Right ventricle myocardium superior (tissue), 1 donor: ENCODE measurements around the gene HPN. TPM values are rescaled to one million over a fixed set of nuclear protein-coding genes. Genes with fewer than 3 reads are reported as not detected.
"Not testable (repeated sequence)": the region's sequence is repeated elsewhere in the genome, so short reads cannot be mapped to it uniquely, and the experiment has no call there.

ENCODE experiments used
- ATAC-seq: fragments of 200-7000 bp; cut with Tn5 transposase; one replicate; pipeline ENCODE4 v1.9.1; 2020; ENCODE audit warnings: mild to moderate bottlenecking; ENCODE audit not compliant: poor library complexity
- DNase-seq: peaks from one replicate; pipeline ENCODE4 v3.0.0-alpha.2; 2020
- intact Hi-C: fragments of 100-400 bp; cut with DNase I; formaldehyde crosslinking; loops from one replicate; pipeline ENCODE4 v1.11.2; 2022
- total RNA-seq: library from RNA; stranded (reverse); fragmentation: NEBNext Ultra II Directional; extraction: Animal tissue kit (Norgen Biotek cat#: 25700); gene quantifications from one replicate; pipeline ENCODE4 v1.2.1, GENCODE V29; 2021
- donor health status: DM: no; HTN: yes; CAD: no; lungs with severe emphysema.

The HPN gene
- total RNA-seq, 1 donor from 2014 or later: 5.6 TPM

DNA sequence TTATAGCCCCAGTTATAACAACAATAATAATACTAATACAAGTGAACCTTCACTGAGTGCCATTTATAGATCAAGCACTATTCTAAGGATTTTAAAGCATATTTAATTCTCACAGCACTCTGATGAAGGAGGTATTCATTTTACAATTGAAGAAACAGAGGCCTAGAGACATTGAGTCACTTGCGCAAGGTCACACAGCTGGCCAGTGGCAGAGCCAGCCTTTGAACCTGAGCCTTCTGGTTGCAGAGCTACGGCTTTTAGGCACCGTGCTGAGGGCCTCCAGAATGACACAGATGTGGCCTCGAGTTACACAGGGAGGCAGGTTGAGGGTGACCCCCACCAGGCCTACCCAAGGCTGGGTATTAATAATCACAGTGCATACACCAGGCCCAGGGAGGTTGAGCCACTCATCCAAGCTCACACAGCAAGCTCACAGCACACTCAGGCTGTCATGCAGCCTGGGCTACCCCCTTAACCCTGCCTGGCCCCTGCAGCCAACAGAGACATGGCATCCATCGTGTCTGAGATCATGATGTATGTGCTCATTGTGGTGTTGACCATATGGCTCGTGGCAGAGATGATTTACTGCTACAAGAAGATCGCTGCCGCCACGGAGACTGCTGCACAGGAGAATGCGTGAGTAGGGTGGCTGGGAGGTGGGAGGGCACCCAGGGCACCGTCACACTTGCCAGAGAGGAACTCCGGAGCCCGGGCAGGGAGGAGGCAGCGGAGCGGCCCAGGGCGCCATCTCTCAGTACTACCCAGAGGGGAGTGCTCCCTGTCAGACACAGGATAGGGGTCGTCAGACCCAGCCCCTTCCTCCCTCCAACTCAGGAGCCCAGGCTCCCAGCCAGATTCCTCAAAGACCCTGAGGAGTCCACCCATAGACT lies 2.7 kb upstream of the HPN start:
- peak; percentile 68 for DNase-seq
- ATAC-seq: no peak
- intact Hi-C loops: no loop called here

DNA sequence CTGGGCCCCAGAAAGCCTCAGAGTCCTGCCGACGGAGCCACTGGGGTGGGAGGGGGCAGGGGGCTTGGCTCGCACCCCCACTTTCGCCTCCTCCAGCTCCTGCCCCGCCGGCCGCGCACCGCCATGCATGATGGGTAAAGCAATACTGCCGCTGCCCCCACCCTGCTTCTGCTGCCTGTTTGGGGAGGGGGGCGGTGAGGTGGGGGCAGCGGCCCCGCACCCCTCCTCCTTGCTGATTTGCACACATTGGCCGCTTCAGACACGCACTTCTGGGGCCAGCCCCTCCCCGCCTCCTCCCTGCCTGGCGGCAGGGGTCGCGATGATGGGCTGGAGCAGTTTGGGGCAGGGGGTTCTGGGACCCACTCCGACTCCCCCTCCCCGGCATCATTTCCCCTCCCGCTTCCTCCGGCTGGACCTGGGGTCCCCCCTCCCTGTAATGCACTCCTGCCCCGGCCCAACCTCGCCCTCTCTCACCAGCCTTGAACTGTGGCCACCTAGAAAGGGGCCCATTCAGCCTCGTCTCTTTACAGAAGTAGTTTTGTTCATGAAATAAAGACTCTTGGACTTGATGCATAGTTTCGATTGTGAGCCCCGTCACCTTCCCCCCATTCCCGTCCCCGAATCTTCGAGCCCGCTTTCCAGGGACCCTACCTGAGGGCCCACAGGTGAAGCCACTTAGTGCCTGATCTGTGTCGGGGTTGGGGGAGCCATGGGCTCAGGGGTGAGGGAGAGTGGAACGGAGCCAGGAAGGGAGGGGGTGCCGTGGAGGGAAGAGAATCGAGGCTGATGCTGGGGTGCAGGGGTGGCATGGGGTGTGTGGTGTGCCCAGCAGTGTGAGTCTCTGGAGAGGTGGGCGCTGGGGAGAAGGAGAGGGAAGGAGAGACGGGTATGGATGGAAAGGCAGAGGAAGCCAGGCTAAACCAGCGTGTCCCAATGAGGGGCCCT lies 1.4 kb upstream of the HPN start:
- no peak for ATAC-seq
- intact Hi-C loops: no loop called here

DNA sequence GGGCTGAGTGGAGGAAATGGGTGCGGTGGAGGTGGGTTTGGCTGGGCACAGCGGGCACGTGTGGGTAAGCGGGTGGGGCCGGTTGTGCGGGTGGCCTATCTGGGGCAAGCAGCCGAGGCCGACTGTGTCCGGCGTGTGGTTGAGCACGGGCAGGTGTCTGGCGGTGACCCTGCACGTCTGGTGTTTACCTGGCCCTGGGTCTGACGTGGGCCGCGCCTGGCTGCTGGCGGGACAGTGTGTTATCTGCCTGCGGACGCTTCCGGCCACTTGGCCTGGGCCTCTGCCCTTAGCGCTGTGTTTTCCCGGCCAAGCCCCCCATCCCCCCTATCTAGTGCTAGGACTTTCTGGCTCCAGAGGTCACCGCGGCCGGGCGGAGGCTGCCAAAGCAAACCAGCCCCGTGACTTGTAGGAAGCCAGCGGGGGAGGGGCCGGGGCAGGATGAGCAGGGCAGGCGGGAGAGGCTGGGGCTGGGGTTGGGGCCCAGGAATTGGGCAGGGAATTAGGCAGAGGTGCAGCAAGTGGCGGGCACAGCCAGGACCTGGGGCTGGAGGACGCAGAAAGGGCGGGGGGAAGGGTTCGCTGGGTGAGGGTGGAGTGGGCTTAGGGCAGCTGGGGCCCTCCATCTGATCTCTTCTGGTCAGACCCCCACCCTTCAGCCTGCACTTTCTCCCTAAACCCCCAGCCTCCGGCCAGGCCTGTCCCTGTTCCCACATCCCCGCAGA lies 534 bp upstream of the HPN start:
- peak; percentile 97 for DNase-seq
- peak; percentile 88 for ATAC-seq
- intact Hi-C loops: no loop called here

More for the DNA sequence above, 1.4 kb upstream of the HPN start:
- no peak for DNase-seq

DNA sequence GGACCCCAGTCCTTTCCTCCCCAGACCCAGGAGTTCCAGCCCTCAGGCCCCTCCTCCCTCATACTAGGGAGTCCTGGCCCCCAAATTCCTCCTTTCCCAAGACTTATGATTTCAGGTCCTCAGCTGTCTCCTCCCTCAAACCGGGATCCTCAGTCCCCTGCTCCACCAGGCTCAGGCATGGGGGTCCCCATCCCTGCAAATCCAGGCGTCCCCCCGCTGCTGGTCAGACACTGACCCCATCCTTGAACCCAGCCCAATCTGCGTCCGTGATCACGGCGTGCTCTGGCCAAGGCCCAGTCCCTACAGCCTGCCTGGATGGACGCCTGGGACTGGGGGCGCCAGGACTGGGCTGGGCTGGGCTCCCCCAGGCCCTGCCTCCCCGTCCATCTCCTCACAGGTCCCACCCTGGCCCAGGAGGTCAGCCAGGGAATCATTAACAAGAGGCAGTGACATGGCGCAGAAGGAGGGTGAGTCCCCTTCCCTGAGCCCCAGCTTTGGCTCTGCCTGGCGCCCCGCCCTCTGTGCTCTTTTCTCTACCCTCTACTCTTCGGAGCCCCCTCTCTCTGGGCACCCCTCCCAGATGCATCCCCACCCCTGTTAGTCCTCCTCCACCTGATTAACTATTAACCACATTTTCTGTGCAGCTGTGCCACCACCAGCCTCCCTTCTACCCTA lies 672 bp downstream of the HPN start:
- intact Hi-C loops: no loop called here

DNA sequence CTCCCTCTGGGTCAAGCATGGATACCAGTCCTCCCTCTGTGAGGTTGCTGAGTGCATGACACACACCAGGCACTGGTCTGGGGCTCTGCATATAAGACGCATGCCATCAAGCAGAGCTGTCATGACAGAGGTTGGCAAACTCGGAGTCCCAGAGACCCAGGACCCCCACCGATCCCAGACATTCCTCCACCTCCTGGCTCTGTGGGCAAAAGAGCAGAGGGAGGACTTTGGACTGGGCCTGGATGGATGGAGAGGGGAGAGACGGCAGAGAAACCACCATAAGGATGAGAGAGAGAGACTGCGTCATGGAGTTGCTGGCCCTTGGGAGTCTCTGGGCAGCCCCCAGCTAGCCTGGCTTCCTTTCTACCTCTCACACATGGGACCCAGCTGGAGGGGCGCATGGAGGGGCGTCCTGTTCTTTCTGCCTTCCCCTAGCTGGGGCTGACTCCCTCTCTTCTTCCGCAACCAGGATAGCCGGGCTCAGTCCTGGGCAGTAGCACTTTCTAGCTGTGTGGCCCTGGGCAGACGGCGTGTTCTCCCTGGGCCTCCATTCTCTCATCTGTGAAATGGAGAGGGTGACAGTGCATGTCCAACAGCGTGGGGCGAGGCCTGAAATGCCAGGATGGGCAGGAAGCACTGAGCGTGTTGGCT lies 1.6 kb downstream of the HPN start:
- intact Hi-C loops: no loop called here

More for the DNA sequence above, 672 bp downstream of the HPN start:
- DNase-seq (no peak), ATAC-seq (no peak)

DNA sequence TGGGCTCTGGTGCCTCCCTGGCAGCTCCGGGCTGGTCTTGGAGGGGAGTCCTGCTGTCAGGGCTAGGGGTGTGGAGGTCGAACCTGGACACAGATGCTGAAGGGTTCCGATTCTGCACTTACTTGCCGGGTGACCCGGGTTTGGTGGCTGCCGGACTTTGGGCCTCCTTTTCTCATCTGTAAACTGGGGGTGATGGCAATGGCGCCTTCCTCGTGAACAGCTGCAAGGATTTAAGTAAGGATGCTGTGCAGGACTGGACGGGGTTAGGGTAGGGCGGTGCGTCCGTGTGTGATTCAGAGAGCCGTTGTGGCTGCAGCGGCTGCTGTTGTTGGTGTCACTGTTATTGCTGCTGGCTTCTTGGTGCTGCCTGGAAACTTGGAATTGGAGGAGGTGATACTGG lies 2.4 kb downstream of the HPN start:
- DNase-seq (peak; percentile 39), ATAC-seq (no peak)
- intact Hi-C loops: no loop called here

More for the DNA sequence above, 1.6 kb downstream of the HPN start:
- DNase-seq (peak; percentile 33), ATAC-seq (no peak)

DNA sequence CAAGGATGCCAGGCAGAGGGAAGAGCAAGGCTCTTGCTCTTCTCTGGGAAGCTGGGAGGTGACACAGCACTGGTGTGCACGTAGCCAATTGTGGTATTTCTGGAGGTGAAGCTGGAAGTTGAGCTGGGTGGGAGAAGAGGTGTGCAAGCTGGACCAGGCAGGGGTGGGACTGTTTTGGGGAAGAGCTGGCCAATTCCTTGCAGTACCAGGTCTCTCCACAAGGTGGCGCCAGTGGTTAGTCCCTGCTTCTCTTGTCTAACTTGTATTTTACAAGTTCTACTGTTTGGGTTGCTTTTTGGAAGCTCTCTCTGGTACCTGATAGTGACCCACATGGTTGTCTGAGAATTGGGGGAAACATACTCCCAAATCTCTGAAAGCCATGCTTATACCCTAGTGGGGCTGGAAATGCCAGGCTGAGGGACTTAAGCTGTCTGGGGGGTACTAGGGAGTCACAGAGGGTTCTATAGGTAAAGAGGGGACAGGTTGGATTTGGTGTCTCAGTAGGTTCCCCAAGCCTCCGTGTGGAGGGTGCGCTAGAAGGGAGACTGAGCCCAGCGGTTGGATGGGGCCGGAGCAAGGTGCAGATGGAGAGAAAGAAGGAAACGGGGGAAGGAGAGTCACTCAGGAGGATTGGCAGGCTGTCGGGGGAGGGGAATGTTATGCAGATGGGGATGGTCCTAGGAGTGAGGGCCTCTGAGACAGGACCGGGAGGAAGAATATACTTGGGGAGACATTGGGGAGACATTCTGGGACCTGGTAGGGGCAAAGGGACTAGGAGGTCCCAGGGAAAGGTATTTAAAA lies 3.0 kb downstream of the HPN start:
- ATAC-seq: no peak
- intact Hi-C loops: no loop called here

DNA sequence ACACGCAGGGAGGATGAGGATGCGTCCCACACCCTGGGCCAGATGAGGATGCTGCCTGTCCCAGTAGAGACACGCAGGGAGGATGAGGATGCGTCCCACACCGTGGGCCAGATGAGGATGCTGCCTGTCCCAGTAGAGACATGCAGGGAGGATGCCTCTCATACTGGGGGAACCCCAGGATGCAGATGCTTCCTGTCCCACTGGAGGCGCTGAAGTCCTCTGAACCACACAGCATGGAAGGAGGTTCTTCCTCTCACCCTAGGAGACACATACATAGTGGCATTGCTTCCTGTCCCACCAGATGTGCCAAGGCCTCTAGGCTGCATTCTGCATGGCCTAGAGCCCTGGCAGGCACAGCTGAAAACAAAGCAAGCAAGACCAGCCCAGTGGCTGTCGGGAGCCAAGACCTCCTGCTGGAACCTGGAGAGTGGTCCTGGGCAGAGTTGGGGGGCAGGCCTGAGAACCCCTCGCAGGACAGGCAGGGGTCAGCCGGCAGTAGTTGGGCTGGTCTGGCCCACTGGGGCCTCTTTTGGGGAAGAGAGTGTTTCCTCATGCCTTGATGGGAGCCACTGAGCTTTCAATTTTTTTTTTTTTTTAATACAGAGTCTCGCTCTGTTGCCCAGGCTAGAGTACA lies 4.3 kb downstream of the HPN start:
- no peak for ATAC-seq
- intact Hi-C loops: no loop called here
- DNase-seq: peak; percentile 45

More for the DNA sequence above, 3.0 kb downstream of the HPN start:
- DNase-seq: peak; percentile 82

DNA sequence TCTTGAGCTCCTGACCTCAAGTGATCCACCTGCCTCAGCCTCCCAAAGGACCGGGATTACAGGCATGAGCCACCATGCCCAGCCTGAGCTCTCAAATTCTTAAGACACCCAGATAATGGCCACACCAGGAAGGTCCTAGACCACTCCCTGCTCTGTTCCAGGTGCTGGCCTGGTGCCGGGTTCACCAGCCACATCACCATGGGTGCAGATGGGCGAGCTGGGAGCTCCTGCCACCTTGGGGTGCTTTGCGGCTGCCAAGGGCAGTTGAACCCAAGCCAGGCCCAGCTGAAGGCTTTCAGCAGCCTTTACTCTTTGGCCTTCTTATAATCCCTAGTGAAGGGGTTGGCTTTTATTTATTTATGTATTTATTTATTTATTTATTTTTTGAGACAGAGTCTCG lies 4.9 kb downstream of the HPN start:
- ATAC-seq (no peak), DNase-seq (peak; percentile 37)
- intact Hi-C loops: no loop called here

DNA sequence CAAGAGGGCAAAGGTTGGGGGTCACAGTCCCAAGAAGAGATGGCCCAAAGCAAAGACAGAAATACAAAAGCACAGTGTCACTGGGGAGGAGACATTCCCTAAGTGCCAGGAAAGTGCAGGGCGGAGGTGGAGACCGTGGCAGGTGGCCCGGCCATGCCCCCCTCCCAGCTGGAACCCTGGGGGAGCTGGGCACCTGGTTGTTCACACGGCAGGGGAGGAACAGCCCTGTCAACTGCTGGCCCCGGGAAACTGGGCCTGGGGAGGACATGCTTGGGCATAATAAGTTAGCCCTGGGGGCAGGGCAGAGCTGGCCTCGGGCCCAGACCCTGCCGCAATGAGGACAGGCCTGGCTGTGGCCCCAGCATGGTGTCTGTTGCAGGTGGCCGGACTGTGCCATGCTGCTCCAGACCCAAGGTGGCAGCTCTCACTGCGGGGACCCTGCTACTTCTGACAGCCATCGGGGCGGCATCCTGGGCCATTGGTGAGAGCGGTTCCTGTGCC lies 7.4 kb downstream of the HPN start:
- intact Hi-C loops: no loop called here
- ATAC-seq: peak; percentile 90
- DNase-seq: peak; percentile 83

DNA sequence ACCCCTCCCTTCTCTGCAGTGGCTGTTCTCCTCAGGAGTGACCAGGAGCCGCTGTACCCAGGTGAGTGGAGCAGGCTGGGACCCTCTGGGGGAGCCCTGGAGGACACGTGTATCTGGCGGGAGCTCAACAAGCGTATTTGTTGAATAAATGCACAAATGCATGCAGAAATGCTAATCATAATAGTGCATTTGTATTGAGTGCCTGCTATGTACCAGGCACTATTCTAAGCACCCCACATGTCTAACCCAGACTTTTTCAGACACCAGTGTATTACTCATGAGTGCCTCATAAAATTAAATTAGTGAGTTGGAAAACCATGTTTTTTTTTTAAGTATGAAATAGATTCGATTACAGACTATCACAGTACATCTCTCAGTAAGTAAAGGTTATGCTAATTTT lies 7.9 kb downstream of the HPN start:
- no peak for ATAC-seq
- no peak for DNase-seq
- intact Hi-C loops: no loop called here

DNA sequence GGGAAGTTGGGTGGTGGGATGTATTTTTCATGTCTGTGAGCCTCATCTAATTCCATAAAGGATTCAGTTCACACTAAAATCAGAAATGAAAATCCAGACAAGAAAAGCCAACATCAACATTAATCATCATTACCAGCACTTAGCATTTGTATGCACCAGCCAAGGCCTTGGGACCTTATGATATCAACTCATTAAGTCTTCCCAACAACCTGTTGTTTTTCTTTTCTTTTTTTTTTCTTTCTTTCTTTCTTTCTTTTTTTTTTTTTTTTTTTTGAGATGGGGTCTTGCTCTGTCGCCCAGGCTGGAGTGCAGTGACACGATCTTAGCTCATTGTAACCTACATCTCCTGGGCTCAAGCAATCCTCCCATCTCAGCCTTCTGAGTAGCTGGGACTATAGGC lies 9.1 kb downstream of the HPN start:
- DNase-seq, intact Hi-C loops, ATAC-seq: not testable (repeated sequence)

DNA sequence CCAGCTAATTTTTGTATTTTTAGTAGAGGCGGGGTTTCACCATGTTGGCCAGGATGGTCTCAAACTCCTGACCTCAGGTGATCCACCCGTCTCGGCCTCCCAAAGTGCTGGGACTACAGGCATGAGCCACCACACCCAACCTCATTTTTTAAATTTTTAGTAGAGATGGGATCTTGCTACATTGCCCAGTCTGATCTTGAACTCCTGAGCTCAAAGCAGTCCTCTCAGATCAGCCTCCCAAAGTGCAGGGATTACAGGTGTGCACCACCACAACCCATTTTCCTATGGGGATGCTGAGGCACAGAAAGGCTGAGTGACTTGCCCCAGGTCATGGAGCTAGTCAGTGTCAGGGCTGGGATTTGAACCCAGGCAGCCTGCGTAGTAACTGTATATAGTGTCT lies 9.7 kb downstream of the HPN start:
- intact Hi-C loops, DNase-seq, ATAC-seq: not testable (repeated sequence)

DNA sequence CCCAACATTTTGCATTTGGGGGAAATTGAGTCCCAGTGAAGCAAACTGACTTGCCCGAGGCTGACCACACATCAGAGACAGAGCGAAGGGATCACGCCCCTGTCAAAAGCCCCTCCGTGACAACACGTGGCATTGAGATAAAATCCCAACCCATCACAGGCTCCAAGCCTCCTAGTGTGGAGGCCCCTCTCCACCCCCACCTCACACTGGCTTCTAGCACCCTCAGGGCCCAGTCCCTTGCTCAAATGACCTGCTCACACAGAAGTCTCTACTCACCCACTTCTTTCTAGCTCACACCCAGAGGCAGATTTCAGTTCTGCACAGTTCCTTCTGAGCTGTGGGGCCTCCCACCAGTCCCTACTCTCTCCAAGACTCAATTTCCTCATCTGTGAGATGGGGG lies 10.3 kb downstream of the HPN start:
- DNase-seq: no peak
- no peak for ATAC-seq
- intact Hi-C loops: no loop called here

DNA sequence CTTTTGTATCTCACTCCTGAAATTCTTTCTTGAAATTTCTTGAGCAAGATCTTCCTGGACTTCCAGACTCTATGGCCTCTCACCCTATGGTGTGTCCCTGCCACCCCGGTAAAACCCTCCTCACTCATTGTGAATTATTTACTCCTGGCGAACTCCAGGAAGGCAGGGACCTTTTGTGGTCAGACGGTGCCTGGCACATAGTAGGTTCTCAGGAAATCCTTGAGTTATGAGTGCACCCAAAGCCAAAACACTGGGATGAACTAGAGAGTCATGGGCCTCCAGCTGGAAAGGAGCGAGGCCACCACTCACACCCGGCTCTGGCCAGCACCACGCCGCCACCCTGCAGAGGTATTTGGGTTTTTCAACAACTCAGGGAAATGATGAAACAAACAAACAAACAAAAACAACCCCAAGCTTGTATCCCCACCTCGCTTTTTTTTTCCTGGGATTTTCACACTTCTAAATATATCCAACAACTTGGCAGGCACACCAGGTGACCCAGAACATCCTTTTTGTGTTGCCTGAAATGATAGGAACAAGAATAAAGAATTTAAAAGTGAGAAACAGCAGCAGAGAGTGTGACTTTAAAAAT lies 11.2 kb downstream of the HPN start:
- ATAC-seq: no peak
- no peak for DNase-seq
- intact Hi-C loops: no loop called here

DNA sequence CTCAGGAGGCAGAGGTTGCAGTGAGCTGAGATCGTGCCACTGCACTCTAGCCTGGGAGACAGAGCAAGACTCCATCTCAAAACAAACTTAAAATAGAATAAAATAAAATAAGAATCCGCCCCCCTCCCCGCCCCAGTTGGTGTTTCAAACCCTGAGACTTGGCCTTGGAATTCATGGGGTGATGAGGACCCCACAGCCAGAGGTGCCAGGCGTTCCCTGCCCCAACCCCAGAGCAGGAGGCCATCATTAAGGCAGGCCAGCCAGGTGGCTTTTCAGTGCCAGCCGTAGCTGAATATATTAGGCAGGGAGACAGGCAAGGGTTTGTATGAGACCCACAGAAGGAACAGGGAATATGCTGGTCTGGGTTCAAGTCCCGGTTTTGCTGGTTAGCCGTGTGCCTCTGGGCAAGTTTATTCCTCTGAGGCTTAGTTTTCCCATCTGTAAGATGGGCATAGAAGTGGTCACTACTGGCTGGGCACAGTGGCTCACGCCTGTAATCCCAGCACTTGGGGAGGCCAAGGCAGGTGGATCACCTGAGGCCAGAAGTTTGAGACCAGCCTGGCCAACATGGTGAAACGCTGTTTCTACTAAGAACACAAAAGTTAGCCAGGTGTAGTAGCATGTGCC lies 12.3 kb downstream of the HPN start:
- intact Hi-C loops: no loop called here
- ATAC-seq (no peak), DNase-seq (no peak)
